ENCODE measurements around the gene CHML. TPM values are rescaled to one million over a fixed set of nuclear protein-coding genes. Genes with fewer than 3 reads are reported as not detected.
"Not testable (repeated sequence)": the region's sequence is repeated elsewhere in the genome, so short reads cannot be mapped to it uniquely, and the experiment has no call there.

The CHML gene
- 10 to 100 TPM in 3 of 10 donors, 1 to 10 TPM in 7; 4.8 to 11.4 (median 8.0) TPM for total RNA-seq
- 1 to 10 TPM; 1.7 to 2.9 TPM for polyA plus RNA-seq
- long read RNA-seq, donor 1, full-length matches to known transcripts: 5 of 7 reads
- long read RNA-seq, donor 1, partial matches to known transcripts: 0 of 7 reads
- long read RNA-seq, donor 1, other reads (novel, unspliced or antisense): 2 of 7 reads
- long read RNA-seq, donor 2, full-length matches to known transcripts: 6 of 10 reads
- long read RNA-seq, donor 2, partial matches to known transcripts: 0 of 10 reads
- long read RNA-seq, donor 2, other reads (novel, unspliced or antisense): 4 of 10 reads
- long read RNA-seq, donor 3, full-length matches to known transcripts: 2 of 5 reads
- long read RNA-seq, donor 3, partial matches to known transcripts: 0 of 5 reads
- long read RNA-seq, donor 3, other reads (novel, unspliced or antisense): 3 of 5 reads

GRCh38 chr1:241640149-241640866 lies at the start of gene CHML, which contains the start of gene OPN3:
Gene CHML (minus strand): TSS chr1:241640369. CDS start chr1:241635766, 4,603 bp downstream.
Gene OPN3 (minus strand): TSS chr1:241640369. CDS start chr1:241640254, 115 bp downstream.
- Histone ChIP-seq H3K9me3 (peaks cover 0 to 20% (median 0%) of the 10 kb centered on the region in 11 donors), H3K36me3 (peaks cover 0 to 5% (median 0%) of the 10 kb centered on the region in 9 donors), H3K27ac (peak within 1 kb of the TSS in 9 of 10 donors; percentile 77 to 91 (median 83)), H3K4me3 (peak within 1 kb of the TSS; percentile 71 to 100 (median 91)), H3K4me1 (peaks cover 0 to 40% (median 12%) of the 10 kb centered on the region in 9 donors), H3K27me3 (no peaks in the 10 kb centered on the region)
- peak; percentile 93 to 97 for DNase-seq
- peak in 1 of 9 donors; percentile 1 for TF ChIP-seq CTCF (IDR thresholded peaks at IDR 0.05)
- WGBS, 2 donors: 5 to 9% methylated on average over 49 to 80 of the region's 81 CpGs
- intact Hi-C loops (cut with DNase I): loop anchor here in 2 of 10 donors (5.0 to 10.0 kb wide), 2 partner anchors 123 to 204 kb away; partner anchors contain the start of genes EXO1 (in 1 of the 2) and FH (in 1 of the 2)
- peak; percentile 98 to 100 (median 100) for ATAC-seq

GRCh38 chr1:241688940-241689368 lies 48.8 kb upstream of the CHML start:
- Histone ChIP-seq H3K4me1 (no peaks in the 10 kb centered on the region), H3K9me3 (peaks cover 0 to 4% (median 0%) of the 10 kb centered on the region in 11 donors), H3K27ac (no peak overlapping the region), H3K27me3 (no peaks in the 10 kb centered on the region), H3K4me3 (no peak overlapping the region), H3K36me3 (no peaks in the 10 kb centered on the region)
- DNase-seq: no peak
- no peak for TF ChIP-seq CTCF (IDR thresholded peaks at IDR 0.05)
- intact Hi-C loops (cut with DNase I): no loop called here
- WGBS, 2 donors: 10 to 26% methylated on average over 2 of the region's 2 CpGs
- ATAC-seq: no peak

GRCh38 chr1:241684108-241684507 lies 43.9 kb upstream of the CHML start:
- Histone ChIP-seq H3K4me3 (no peak overlapping the region), H3K36me3 (no peaks in the 10 kb centered on the region), H3K27ac (no peak overlapping the region), H3K27me3 (peaks cover 0 to 2% (median 0%) of the 10 kb centered on the region in 7 donors), H3K9me3 (peaks cover 0 to 6% (median 0%) of the 10 kb centered on the region in 11 donors), H3K4me1 (no peaks in the 10 kb centered on the region)
- intact Hi-C loops (cut with DNase I): no loop called here
- no peak for TF ChIP-seq CTCF (IDR thresholded peaks at IDR 0.05)
- DNase-seq (no peak), ATAC-seq (no peak)
- 84 to 91% methylated on average over 1 of the region's 1 CpG for WGBS, 2 donors

GRCh38 chr1:241682921-241683320 lies 42.8 kb upstream of the CHML start:
- peaks cover 0 to 6% (median 0%) of the 10 kb centered on the region in 11 donors for H3K9me3 ChIP-seq
- WGBS, 2 donors: 87 to 93% methylated on average over 2 of the region's 2 CpGs
- H3K36me3 ChIP-seq: no peaks in the 10 kb centered on the region
- intact Hi-C loops (cut with DNase I): no loop called here
- DNase-seq: no peak
- ATAC-seq: no peak
- no peak overlapping the region for H3K27ac ChIP-seq
- TF ChIP-seq CTCF (IDR thresholded peaks at IDR 0.05): no peak
- H3K27me3 ChIP-seq: peaks cover 0 to 5% (median 0%) of the 10 kb centered on the region in 7 donors
- H3K4me3 ChIP-seq: no peak overlapping the region
- H3K4me1 ChIP-seq: no peaks in the 10 kb centered on the region

- H3K9me3 ChIP-seq; H3K27me3 ChIP-seq; H3K4me3 ChIP-seq; H3K36me3 ChIP-seq; DNase-seq; intact Hi-C loops (cut with DNase I); ATAC-seq; H3K27ac ChIP-seq; H3K4me1 ChIP-seq: not testable (repeated sequence)
- 56 to 60% methylated on average over 4 of the region's 4 CpGs for WGBS, 2 donors
Observed at GRCh38 chr1:241681861-241682448, 41.8 kb upstream of the CHML start.

Measured in heart right ventricle (tissue), 16 donors.